ENCODE measurements around the gene TDRD7.
A peak's percentile ranks its signal among the peaks of the same experiment; 100 is the strongest.

The TDRD7 gene

GRCh38 chr9:97411789-97412625 is at the start of gene TDRD7:
TSS of gene TDRD7 (plus strand) at chr9:97412096. CDS start at chr9:97428466, 16,370 bp downstream.
- peak; percentile 77 to 89 (median 87) for DNase-seq (ENCODE audit: low read depth in 2 of 3, low spot score in 1 of 3)

GRCh38 chr9:97362777-97363545 is 48.9 kb upstream of the TDRD7 start:
- DNase-seq (ENCODE audit: low read depth in 2 of 3, low spot score in 1 of 3): no peak

GRCh38 chr9:97363661-97364299 is 48.1 kb upstream of the TDRD7 start:
- DNase-seq (ENCODE audit: low read depth in 2 of 3, low spot score in 1 of 3): no peak

- no peak for DNase-seq (ENCODE audit: low read depth in 2 of 3, low spot score in 1 of 3)
Observed at GRCh38 chr9:97364769-97365490, 47.0 kb upstream of the TDRD7 start.

- no peak for DNase-seq (ENCODE audit: low read depth in 2 of 3, low spot score in 1 of 3)
Observed at GRCh38 chr9:97365634-97366033, 46.3 kb upstream of the TDRD7 start.

- DNase-seq (ENCODE audit: low read depth in 2 of 3, low spot score in 1 of 3): no peak
Observed at GRCh38 chr9:97366476-97366875, 45.4 kb upstream of the TDRD7 start.

- no peak for DNase-seq (ENCODE audit: low read depth in 2 of 3, low spot score in 1 of 3)
Observed at GRCh38 chr9:97366889-97367288, 45.0 kb upstream of the TDRD7 start.

GRCh38 chr9:97367729-97368128 is 44.2 kb upstream of the TDRD7 start:
- DNase-seq (ENCODE audit: low read depth in 2 of 3, low spot score in 1 of 3): no peak

- DNase-seq (ENCODE audit: low read depth in 2 of 3, low spot score in 1 of 3): no peak
Observed at GRCh38 chr9:97368964-97369363, 42.9 kb upstream of the TDRD7 start.

- DNase-seq (ENCODE audit: low read depth in 2 of 3, low spot score in 1 of 3): no peak
Observed at GRCh38 chr9:97372580-97372979, 39.3 kb upstream of the TDRD7 start.

- DNase-seq (ENCODE audit: low read depth in 2 of 3, low spot score in 1 of 3): no peak
Observed at GRCh38 chr9:97373331-97373730, 38.6 kb upstream of the TDRD7 start.

- no peak for DNase-seq (ENCODE audit: low read depth in 2 of 3, low spot score in 1 of 3)
Observed at GRCh38 chr9:97374811-97375210, 37.1 kb upstream of the TDRD7 start.

GRCh38 chr9:97376902-97377301 is 35.0 kb upstream of the TDRD7 start:
- DNase-seq (ENCODE audit: low read depth in 2 of 3, low spot score in 1 of 3): no peak

- no peak for DNase-seq (ENCODE audit: low read depth in 2 of 3, low spot score in 1 of 3)
Observed at GRCh38 chr9:97382099-97382718, 29.7 kb upstream of the TDRD7 start.

GRCh38 chr9:97384406-97385262 is 27.3 kb upstream of the TDRD7 start:
- no peak for DNase-seq (ENCODE audit: low read depth in 2 of 3, low spot score in 1 of 3)

- DNase-seq (ENCODE audit: low read depth in 2 of 3, low spot score in 1 of 3): no peak
Observed at GRCh38 chr9:97385626-97386264, 26.2 kb upstream of the TDRD7 start.

- no peak for DNase-seq (ENCODE audit: low read depth in 2 of 3, low spot score in 1 of 3)
Observed at GRCh38 chr9:97386265-97386633, 25.6 kb upstream of the TDRD7 start.

- DNase-seq (ENCODE audit: low read depth in 2 of 3, low spot score in 1 of 3): peak; percentile 62 to 89 (median 69)
Observed at GRCh38 chr9:97386733-97387503, 25.0 kb upstream of the TDRD7 start.

- no peak for DNase-seq (ENCODE audit: low read depth in 2 of 3, low spot score in 1 of 3)
Observed at GRCh38 chr9:97387504-97387886, 24.4 kb upstream of the TDRD7 start.

Measured in stimulated activated CD4-positive, alpha-beta T cell treated with anti-CD3 and anti-CD28 coated beads, Interleukin-12 subunit alpha, Interleukin-12 subunit beta, amount 100 ng/mL, for 48 hours (primary cell).